GM18499 (cell line): ENCODE results near the gene NRXN3.

Experiments
- ATAC-seq: cut with Tn5 transposase; IDR thresholded peaks from one replicate; pipeline ENCODE4 v1.9.1; 2021; ENCODE audit warnings: moderate number of reproducible peaks; ENCODE audit not compliant: insufficient read depth, unreplicated experiment

Gene NRXN3

GRCh38 chr14:79225815-79226214 lies 1055.6 kb downstream of the NRXN3 start:
- ATAC-seq = no peak

GRCh38 chr14:79229383-79229909 lies 1059.3 kb downstream of the NRXN3 start:
- ATAC-seq = no peak

- no peak for ATAC-seq
These were observed 1072.5 kb downstream of the NRXN3 start for GRCh38 chr14:79242666-79243065.

- no peak for ATAC-seq
These were observed 1076.0 kb downstream of the NRXN3 start for GRCh38 chr14:79246173-79246572.

GRCh38 chr14:79248126-79248525 lies 1078.0 kb downstream of the NRXN3 start:
- no peak for ATAC-seq

- no peak for ATAC-seq
These were observed 1078.6 kb downstream of the NRXN3 start for GRCh38 chr14:79248771-79249170.

- no peak for ATAC-seq
These were observed 1081.1 kb downstream of the NRXN3 start for GRCh38 chr14:79251278-79251677.

- ATAC-seq = no peak
These were observed 1083.4 kb downstream of the NRXN3 start for GRCh38 chr14:79253576-79253975.

GRCh38 chr14:79254069-79254775 lies 1084.0 kb downstream of the NRXN3 start:
- no peak for ATAC-seq

GRCh38 chr14:79256380-79256779 lies 1086.2 kb downstream of the NRXN3 start:
- no peak for ATAC-seq

GRCh38 chr14:79260406-79260805 lies 1090.2 kb downstream of the NRXN3 start:
- ATAC-seq = no peak

GRCh38 chr14:79265366-79265946 lies 1095.3 kb downstream of the NRXN3 start:
- no peak for ATAC-seq

GRCh38 chr14:79270361-79270760 lies 1100.2 kb downstream of the NRXN3 start:
- no peak for ATAC-seq

- no peak for ATAC-seq
These were observed 1100.9 kb downstream of the NRXN3 start for GRCh38 chr14:79271122-79271521.

GRCh38 chr14:79274641-79275291 lies 1104.6 kb downstream of the NRXN3 start:
- no peak for ATAC-seq

- no peak for ATAC-seq
These were observed 1105.1 kb downstream of the NRXN3 start for GRCh38 chr14:79275292-79275655.

GRCh38 chr14:79278286-79278797 lies 1108.2 kb downstream of the NRXN3 start:
- no peak for ATAC-seq

- no peak for ATAC-seq
These were observed 1108.8 kb downstream of the NRXN3 start for GRCh38 chr14:79278798-79279644.

GRCh38 chr14:79279645-79280597 lies 1109.7 kb downstream of the NRXN3 start:
- ATAC-seq = no peak
